ENCODE results near the gene NPR3.

Gene NPR3

DNA sequence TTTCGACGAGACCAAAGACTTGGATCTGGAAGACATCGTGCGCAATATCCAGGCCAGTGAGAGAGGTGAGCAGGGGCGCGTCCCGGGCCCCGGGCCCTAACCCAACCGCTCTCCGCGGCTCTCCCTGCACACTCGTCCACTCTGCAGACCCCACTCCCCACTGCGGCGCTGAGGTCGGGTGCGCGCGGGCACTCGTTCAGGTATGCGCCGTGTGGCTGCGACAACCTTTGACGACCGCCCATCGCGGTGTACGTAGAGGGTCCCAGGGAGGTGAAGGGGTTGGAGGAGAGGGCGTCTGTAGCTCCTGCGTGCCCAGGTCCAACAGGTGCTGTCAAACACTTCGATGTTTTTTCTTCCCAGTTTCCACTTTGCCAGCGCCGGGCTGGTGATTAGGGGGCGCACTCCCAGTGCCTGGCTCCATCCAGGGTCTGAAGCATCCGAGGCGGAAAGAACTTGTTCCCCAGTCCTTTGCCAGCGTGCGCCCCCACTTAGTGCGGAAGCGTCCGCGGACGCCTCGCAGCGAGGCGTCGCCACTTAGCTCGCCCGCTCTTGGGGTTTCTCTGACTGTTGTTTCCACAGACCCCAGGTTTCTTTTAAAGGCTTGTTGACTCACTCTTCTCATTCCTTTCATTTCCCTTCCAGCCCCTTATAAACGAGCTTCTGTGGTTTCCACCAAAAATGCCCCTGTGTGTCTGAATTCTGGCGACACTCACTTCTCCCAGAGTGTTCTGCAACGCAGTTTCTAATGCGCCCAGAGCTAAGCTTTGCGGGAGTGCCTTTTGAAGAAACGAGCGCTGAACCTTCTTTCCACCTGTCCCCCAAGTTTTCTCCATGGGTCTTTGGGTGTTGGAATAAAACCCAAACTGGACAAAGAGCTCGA lies 1.6 kb downstream of the NPR3 start:
- DNase-seq: peak; percentile 48

DNA sequence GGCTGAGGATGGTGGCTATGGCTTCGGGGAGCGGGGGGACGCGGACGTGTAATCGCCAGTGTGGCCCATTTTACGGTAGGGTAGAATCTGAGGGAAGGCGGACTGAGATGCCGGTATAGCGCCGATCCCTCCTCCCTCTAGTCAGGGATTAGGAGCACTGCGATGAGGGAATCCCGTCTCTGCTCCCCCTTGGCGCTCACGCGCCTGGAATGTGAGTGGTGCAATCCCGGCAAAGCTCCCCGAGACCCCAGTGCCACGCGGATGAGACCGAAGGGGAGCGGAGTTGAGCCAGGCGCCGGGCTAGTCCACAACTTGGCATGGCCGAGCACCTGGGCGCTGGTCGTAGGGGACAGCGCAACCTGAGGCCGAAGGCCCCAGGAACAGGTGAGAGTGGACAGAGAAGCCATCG lies 2.2 kb downstream of the NPR3 start:
- DNase-seq: no peak

DNA sequence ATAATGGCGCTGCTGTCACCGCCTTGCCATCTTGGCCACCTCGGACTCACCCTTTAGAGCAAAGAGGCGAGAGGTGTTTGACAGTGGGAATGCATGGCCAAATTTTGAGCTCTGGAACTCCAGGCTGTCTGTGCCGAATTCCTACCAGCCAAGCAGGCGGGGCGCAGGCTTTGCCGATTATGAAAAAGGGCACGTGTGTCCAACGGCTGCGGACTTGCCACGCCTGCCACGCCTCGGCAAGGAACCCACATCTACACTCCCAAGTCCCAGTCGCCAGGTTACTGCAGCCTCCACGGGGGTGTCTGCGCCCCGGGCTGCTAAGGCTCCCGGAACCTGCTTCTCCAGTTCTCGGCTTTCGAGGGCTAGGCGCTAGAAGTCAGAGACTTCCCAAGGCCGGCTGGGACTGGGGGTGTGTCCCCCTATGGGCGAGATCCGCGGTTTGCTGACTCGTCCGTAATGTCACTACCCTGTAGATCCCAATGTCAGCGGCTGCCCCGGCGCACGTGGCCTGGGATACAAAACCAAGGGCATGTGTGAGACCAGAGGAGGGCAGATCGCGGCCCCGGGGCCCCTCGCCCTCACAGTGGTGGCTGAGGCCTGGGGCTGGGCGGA lies 2.8 kb downstream of the NPR3 start:
- DNase-seq: peak; percentile 74

GRCh38 chr5:32714836-32715235 lies 3.7 kb downstream of the NPR3 start:
- DNase-seq: no peak

- DNase-seq: no peak
Measured at GRCh38 chr5:32720300-32720699, 9.2 kb downstream of the NPR3 start.

DNA sequence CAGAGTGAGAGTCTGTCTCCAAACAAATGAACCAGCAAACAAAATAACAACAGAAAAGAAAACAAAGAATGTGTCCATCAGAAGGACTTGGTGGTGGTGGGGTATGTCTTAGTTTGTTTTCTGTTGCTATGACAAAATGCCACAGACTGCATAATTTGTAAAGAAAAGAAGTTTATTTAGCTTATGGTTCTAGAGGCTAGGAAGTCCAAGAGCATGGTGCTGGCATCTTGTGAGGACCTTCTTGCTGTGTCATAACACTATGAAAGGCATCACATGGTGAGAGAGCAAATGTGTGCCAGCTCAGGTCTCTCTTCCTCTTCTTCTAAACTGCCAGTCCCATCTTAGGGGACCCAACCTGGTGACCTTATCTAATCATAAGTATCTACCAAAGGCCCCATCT lies 10.5 kb downstream of the NPR3 start:
- DNase-seq: no peak

GRCh38 chr5:32722957-32723356 lies 11.8 kb downstream of the NPR3 start:
- DNase-seq: no peak

DNA sequence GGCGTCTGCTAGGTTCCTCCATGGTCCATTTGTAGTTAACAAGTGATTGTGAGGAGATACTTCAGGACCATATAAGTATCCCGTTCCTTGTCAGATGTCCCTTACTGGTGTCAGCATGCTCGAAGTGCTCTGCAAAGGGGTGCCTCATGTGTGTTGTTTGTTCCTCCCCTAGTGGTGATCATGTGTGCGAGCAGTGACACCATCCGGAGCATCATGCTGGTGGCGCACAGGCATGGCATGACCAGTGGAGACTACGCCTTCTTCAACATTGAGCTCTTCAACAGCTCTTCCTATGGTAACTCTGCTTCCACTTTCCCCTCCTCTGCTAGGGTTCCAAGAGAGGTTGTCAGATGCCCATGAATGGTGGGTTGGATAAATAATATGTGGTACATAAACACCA lies 13.4 kb downstream of the NPR3 start:
- no peak for DNase-seq

DNA sequence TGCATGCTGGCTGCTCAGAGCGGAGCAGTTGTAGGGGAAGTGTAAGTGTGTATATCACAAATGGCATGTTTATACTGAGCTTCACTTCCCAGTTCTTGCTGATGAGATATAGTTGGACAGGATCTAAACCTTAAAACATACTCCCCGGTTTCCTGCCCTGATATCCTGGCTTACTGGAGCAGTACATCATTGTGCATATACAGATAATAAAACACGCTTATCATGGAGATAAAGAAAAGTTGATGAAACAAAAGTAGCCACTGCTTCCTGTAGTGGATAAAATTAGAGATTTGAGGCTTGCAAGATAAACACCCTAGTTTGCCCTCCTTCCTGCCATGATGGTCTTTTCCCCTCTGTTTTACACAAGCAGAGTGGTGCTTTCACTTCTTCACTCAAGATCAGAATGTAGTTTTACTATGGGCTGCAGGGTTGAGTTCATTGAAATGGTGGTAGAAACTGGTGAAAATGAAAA lies 15.0 kb downstream of the NPR3 start:
- DNase-seq: peak; percentile 27

DNA sequence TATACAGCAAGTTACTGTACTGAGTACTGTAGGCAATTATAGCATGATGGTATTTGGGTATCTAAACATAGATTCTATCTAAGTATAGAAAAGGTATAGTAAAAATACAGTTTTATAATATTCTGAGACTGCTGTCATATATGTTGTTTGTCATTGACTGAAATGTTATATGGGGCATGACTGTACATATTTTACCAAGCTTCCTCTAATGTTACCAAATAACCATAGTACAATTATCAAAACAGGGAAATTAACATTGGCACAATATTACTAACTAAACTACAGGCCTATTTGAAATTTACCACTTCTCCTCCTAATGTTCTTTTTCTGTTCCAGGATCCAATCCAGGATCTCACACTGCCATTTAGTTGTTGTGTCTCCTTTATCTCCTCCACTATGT lies 18.5 kb downstream of the NPR3 start:
- DNase-seq: no peak

- DNase-seq: no peak
Measured at GRCh38 chr5:32733590-32734340, 22.6 kb downstream of the NPR3 start.

GRCh38 chr5:32734827-32735378 lies 23.8 kb downstream of the NPR3 start:
- DNase-seq: no peak

DNA sequence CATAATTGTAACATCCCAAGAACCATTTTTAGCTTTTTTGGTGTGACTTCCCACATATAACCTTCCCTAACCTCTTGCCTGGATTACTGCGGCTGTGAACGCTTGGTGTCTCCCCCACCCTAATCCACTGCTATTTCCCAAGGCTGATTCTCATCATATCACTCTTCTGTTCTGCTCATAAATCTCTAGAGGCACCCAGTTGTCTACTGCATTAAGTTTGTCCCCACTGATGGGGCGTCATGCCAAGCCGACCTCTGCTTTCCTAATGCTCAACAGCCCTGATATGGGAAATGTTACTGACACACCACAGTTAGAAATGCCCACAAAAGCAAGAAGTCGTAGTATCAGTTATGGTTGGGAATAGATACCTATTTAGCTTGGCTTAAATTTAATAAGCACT lies 24.4 kb downstream of the NPR3 start:
- DNase-seq: no peak

DNA sequence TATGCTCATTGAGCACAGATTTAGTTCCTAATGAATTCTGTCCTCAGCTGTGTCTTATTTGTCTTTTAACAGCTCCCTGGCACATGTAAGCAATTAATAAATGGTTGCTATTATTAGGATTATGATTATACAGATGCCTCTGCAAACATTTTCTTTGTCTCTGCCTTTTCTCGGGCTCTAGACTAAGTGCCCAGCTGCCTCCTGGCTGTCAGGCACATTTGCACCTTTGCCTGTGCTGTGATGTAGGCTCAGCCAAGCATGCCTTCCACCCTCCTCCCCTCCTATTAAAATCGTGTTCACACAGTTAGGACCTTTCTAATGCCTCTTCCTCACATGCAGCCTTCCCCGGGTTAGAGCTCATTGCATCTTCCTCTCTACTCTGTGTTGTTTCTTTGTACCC lies 25.7 kb downstream of the NPR3 start:
- DNase-seq: no peak

DNA sequence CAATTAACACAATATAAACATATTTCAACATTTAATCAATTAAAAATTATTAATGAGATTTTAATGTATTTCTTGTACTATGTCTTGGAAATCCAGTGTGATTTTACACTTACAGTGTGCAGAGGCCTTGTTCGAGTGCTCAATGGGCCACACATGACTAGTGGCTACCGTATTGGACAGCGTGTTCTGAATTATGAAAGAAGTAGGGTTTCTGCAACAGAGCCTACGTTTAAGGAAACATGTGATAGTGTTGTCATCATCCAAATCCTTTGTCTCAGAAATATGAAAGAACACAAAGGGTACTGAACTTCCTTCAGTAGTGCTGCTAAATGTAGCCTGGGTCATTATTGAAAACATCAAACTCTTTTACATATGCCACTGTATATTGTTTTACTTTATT lies 29.5 kb downstream of the NPR3 start:
- no peak for DNase-seq

- DNase-seq: no peak
Measured at GRCh38 chr5:32745317-32745716, 34.2 kb downstream of the NPR3 start.

DNA sequence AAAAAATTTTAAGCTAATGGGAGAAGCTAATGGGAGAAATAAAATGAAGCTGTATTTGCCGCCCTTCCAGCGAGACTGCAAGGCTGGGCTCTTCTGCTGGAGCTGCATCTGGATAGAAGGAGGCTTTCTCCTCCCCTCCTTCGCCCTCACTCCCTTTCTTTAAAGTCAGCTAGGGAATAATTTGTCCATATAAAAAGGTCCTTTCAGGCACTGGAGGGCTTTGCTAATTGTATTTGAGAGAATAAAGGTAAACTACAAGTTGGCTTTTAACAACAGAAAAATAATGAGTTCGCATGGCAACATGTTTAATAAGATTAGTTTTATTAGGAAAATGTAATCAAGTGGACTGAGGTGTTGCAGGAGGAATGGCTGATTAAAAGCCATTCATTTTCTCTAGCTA lies 41.3 kb downstream of the NPR3 start:
- DNase-seq: no peak

GRCh38 chr5:32753051-32753450 lies 41.9 kb downstream of the NPR3 start:
- DNase-seq: no peak

GRCh38 chr5:32753765-32754164 lies 42.6 kb downstream of the NPR3 start:
- DNase-seq: no peak

GRCh38 chr5:32754284-32754683 lies 43.2 kb downstream of the NPR3 start:
- DNase-seq: no peak

DNA sequence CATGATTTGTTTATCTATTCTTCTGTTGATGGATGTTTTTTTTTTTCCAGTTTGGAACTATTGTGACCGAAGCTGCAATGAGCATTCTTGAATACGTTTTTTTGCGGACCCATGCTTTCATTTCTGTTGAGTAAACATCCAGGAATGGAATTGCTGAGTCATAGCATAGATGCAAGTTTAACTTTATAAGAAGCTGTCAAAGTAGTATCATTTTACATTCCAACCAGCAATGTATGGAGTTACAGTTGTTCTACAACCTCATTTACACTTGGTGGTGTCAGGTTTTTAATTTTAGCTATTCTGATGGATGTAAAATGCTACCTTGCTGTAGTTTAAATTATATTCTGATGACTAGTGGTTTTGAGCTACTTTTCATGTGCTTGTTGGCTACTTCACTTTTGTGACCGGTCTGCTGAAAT lies 49.0 kb downstream of the NPR3 start:
- DNase-seq: no peak

DNA sequence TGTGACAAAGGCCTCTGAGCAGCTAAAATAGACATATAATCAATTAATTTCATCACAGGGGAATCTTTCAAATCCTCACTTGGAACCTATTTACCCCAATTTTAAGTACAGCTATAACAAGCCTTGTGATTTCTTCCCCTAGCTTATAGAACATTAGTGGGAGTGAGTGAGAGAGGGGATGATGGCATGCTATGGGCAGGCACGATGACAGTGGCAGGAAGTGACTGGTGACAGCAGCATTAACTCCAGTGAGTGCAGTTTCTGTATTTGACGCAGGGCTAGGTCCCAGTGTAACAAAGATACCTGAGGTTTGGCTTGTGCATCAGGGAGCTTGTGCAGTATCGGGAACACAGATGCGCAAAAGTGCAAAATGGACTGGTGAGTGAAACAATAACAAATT lies 54.1 kb downstream of the NPR3 start:
- no peak for DNase-seq

DNA sequence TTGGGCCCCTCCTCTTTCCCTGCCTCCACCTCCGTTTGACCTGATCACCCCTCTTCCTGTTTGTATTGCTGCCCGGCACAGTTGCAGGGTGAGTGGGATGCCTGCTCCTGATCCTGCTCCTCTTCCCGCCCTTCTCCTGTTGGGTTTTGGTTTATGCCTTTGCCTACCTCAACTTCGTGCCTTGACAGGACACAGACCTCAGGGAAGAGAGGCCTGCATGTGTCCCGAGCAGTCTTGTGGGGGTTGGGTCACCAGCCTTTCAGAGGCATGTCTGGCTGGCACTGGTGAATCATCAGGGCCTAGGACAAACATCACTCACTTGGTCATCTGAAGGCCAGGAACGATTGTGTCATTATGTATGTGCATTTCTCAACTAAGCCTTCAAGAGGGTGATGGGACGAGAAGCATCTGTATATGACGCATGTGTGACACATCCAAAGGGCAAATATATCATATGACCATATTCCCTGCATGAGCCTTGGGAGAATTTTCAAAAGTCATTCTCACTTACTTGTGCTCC lies 56.9 kb downstream of the NPR3 start:
- no peak for DNase-seq

Data from KG1 (cell line).